HTERT RPE-1 (cell line): ENCODE data around the gene FGFBP2.

ENCODE experiments used
- in situ Hi-C: fragments of 300-500 bp; cut with MboI; formaldehyde crosslinking; loops from 4 replicates; pipeline ENCODE4 v1.14.3; 2020; ENCODE audit warnings: low sequenced_read_pairs

Gene FGFBP2

GRCh38 chr4:15968551-15969300, 5.8 kb upstream of the FGFBP2 start:
- in situ Hi-C loops: no loop called here

- in situ Hi-C loops: no loop called here
These were observed 2.4 kb upstream of the FGFBP2 start for GRCh38 chr4:15965325-15965724.

GRCh38 chr4:15964159-15964558, 1.2 kb upstream of the FGFBP2 start:
- in situ Hi-C loops: no loop called here

GRCh38 chr4:15963576-15963975, 601 bp upstream of the FGFBP2 start:
- in situ Hi-C loops: no loop called here

GRCh38 chr4:15961781-15962510, 1.0 kb downstream of the FGFBP2 start:
- in situ Hi-C loops: no loop called here

GRCh38 chr4:15958562-15958961, 4.4 kb downstream of the FGFBP2 start:
- in situ Hi-C loops: no loop called here

GRCh38 chr4:15956179-15956850, 6.7 kb downstream of the FGFBP2 start:
- in situ Hi-C loops: no loop called here

- in situ Hi-C loops: no loop called here
These were observed 7.3 kb downstream of the FGFBP2 start for GRCh38 chr4:15955670-15956069.

GRCh38 chr4:15953625-15954024, 9.3 kb downstream of the FGFBP2 start:
- in situ Hi-C loops: no loop called here

- in situ Hi-C loops: no loop called here
These were observed 11.2 kb downstream of the FGFBP2 start for GRCh38 chr4:15951781-15952180.

GRCh38 chr4:15948826-15949225, 14.1 kb downstream of the FGFBP2 start:
- in situ Hi-C loops: no loop called here

- in situ Hi-C loops: no loop called here
These were observed 15.3 kb downstream of the FGFBP2 start for GRCh38 chr4:15947684-15948083.

- in situ Hi-C loops: no loop called here
These were observed 17.5 kb downstream of the FGFBP2 start for GRCh38 chr4:15945516-15945915.

GRCh38 chr4:15944895-15945294, 18.1 kb downstream of the FGFBP2 start:
- in situ Hi-C loops: no loop called here

GRCh38 chr4:15942283-15942682, 20.7 kb downstream of the FGFBP2 start:
- in situ Hi-C loops: no loop called here

- in situ Hi-C loops: no loop called here
These were observed 24.3 kb downstream of the FGFBP2 start, which contains the start of gene FGFBP1 for GRCh38 chr4:15938640-15939039. Gene FGFBP1, minus strand, starts transcription at chr4:15938740. Its CDS starts 2,108 bp downstream, at chr4:15936632.

GRCh38 chr4:15938182-15938581, 24.8 kb downstream of the FGFBP2 start:
- in situ Hi-C loops: no loop called here

GRCh38 chr4:15936495-15936894, 26.5 kb downstream of the FGFBP2 start:
- in situ Hi-C loops: no loop called here

- in situ Hi-C loops: no loop called here
These were observed 27.2 kb downstream of the FGFBP2 start for GRCh38 chr4:15935504-15936402.

GRCh38 chr4:15934259-15934658, 28.7 kb downstream of the FGFBP2 start:
- in situ Hi-C loops: no loop called here
